ENCODE results near the gene BABAM2.

The BABAM2 gene

GRCh38 chr2:27906074-27906473 is 15.5 kb downstream of the BABAM2 start:
- H3K4me3 ChIP-seq (ENCODE audit: low read depth, low read length), result no peak overlapping the region

DNA sequence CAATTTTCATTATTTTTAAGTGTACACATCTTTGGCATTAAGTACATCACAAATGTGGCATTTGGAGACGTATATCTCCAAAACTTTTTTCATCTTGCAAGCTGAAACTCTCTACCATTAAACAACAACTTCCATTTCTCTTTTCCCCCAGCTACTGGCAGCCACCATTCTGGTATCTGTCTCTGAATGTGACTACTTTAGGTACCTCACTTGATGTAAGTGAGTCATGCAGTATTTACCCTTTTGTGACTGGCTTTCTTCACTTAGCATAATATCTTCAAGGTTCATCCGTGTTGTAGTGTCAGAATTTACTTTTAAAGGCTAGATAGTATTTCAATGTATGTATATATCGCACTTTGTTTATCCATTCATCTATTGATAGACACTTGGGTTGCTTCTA is 17.0 kb downstream of the BABAM2 start:
- no peak overlapping the region for H3K4me3 ChIP-seq (ENCODE audit: low read depth, low read length)

- no peak overlapping the region for H3K4me3 ChIP-seq (ENCODE audit: low read depth, low read length)
These were observed 19.4 kb downstream of the BABAM2 start for GRCh38 chr2:27909901-27910300.

DNA sequence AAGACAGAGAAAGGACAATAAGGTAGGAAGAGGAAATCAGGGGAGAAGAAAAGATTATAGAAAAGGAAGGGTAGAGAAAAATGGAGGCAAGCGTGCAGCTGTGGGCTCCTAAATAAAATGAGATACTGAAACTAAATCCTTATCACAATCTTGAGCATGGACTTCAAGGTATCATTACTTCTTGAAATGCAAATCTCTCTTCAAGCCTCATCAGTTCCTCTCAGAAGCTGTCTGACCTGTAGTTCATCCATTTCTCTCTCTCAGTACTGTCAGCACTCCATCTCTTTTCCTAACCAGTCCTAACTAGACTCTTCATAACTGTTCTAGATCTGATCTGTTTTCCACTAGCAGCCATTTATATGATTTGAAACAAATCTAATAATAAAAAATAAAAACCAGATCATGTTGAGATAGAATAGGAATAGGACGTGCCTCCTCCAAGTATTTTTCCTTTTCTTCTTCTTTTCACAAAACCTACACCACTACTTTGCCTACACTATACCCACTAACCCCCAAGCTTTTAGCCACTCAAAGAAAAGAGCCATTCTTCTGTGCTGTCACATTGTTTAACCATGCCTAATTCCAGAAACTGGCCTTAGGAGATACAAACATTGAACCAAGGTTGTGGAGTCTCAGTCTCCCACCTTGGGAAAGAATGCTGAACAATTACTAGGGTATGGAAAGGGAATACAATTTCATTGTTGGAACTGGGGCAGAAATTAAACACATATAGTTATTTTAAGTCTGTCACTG is 21.1 kb downstream of the BABAM2 start:
- H3K4me3 ChIP-seq (ENCODE audit: low read depth, low read length), result no peak overlapping the region

DNA sequence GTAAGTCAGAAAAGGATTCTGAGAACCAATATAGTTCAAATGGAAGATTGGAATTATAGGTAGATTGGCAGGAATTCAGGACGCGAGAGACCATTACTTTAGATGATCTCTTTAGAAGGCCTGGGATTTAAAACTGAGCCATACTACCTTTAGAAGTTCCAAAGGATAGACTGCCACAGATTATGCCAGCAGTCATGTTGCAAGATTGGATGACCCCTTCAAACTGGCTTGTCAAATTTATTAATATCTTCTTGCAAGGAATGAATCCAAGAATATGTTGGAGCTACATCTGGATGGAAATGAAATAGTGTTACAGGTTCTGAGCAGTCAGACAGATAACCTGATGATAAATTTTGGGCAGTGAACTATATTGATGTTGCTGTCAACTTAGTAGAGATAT is 22.0 kb downstream of the BABAM2 start:
- no peak overlapping the region for H3K4me3 ChIP-seq (ENCODE audit: low read depth, low read length)

DNA sequence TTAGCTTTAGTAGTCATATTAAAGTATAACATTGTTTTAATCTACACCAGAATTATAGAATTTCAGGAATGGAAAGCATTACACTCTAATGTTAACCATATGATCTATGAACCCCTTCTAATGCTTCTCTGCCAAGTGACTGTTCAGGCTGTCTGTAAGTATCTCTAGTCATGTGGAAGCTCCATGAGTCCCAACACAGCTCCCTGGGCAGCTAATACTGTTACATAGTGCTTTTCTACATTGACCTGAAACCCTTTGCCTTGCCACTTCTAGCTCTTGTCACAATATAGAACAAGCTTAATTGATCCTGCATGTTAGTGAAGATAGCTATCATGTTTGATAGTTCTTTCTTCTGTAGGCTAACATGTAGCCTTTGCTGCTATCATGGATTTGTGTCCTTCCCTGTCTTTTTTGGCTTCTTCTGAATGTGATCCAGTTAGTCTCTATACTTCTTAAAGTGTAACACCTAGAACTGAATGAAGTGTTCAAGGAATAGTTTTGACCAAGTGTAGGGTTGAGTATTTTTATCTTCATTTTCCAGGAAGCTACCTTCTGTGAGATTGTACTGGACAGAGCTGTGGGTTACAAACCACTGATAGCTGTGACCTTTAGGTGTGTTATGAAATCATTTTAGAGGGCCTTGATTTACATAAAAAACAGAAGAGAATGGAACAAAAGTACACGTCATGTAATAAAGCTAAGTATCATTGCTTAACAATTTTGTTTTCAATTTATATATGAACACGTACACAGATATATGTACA is 23.7 kb downstream of the BABAM2 start:
- H3K4me3 ChIP-seq (ENCODE audit: low read depth, low read length), result no peak overlapping the region

DNA sequence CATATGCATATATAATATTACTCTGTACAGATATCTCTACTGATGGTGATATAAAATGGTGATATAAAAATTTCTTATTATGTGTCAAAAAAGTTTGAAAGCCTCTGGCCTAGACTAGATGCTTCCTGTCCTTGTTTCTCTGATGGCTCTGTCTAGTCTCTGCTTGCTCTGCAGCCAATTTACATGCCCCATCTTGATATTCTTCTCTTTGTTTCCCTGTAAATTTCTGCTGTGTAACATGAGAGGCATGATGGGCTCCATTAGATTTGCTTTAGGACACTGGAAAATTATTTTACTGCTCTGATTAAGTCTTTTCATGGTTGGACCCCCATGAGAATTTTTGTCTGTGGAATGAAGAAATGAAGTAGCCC is 24.3 kb downstream of the BABAM2 start:
- no peak overlapping the region for H3K4me3 ChIP-seq (ENCODE audit: low read depth, low read length)

DNA sequence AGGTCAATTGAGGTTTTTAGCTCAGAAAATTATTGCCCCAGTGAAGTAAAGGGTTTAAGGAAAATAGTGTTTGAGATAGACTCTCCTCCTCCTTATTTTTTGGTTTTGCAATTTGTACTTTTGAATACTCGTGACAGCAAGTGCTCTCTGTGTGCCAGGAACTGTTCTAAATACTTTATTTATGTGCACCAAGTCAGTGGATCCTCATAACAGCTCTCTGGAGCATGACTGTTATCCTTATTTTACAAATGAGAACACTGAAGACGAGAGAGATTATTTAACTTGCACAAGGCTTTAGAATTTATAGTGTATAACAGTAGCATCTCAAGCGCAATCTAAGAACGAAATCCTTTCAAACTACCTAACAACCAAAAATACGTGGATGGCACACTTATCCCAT is 24.7 kb downstream of the BABAM2 start:
- H3K4me3 ChIP-seq (ENCODE audit: low read depth, low read length), result no peak overlapping the region

DNA sequence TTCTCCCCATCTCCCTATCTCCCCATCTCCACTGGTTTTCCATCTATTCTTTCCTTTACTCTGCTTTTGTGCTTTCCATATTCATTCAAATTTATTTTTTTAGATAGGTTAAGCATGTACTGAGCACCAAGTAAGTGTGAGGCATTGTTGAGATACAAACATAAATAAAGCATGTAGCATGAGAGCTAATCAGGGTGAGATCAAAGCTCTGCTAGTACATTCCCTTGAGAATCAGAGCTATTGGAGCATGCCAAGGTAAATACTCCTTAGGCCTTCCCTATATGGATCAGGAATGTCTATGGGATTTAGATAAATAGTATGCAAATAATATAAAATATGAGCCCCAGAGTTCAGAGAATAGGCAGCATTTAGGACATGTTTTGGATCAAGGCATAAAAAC is 25.3 kb downstream of the BABAM2 start:
- H3K4me3 ChIP-seq (ENCODE audit: low read depth, low read length), result no peak overlapping the region

GRCh38 chr2:27916293-27916995 is 25.9 kb downstream of the BABAM2 start:
- no peak overlapping the region for H3K4me3 ChIP-seq (ENCODE audit: low read depth, low read length)

- no peak overlapping the region for H3K4me3 ChIP-seq (ENCODE audit: low read depth, low read length)
These were observed 29.8 kb downstream of the BABAM2 start for GRCh38 chr2:27920148-27920885.

- H3K4me3 ChIP-seq (ENCODE audit: low read depth, low read length), result no peak overlapping the region
These were observed 30.9 kb downstream of the BABAM2 start for GRCh38 chr2:27921424-27921823.

- H3K4me3 ChIP-seq (ENCODE audit: low read depth, low read length), result no peak overlapping the region
These were observed 31.5 kb downstream of the BABAM2 start for GRCh38 chr2:27921880-27922547.

- H3K4me3 ChIP-seq (ENCODE audit: low read depth, low read length), result no peak overlapping the region
These were observed 32.3 kb downstream of the BABAM2 start for GRCh38 chr2:27922842-27923241.

- H3K4me3 ChIP-seq (ENCODE audit: low read depth, low read length), result no peak overlapping the region
These were observed 35.4 kb downstream of the BABAM2 start for GRCh38 chr2:27925766-27926472.

DNA sequence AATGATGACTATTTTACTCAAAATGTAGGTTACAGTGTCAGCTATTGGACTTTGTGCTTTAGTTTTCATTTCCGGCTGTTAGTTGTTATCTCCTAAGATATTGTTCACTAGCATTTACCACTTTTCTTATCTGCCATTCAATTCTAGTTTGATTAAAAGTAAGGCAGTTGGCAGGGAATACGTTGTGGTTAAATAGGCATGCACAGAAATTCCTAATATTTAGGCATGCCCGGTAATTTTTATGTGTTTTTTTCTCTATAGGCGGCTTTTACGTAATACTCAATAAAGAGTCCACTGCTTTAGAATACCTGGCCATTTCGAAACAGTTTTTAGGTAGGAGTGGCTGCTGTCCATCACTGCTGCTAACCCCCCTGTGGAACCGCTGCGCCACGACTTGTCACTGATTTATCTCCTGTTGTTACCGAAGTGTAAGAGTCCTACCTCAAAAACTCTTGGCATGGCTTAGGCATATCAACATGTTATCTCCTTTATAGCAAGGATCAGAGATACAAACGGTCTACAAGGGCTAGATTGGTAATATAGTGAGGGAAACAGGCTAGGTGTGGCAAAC is 39.5 kb downstream of the BABAM2 start:
- no peak overlapping the region for H3K4me3 ChIP-seq (ENCODE audit: low read depth, low read length)

GRCh38 chr2:27931361-27931950 is 40.9 kb downstream of the BABAM2 start:
- no peak overlapping the region for H3K4me3 ChIP-seq (ENCODE audit: low read depth, low read length)

- no peak overlapping the region for H3K4me3 ChIP-seq (ENCODE audit: low read depth, low read length)
These were observed 41.9 kb downstream of the BABAM2 start for GRCh38 chr2:27932396-27932795.

DNA sequence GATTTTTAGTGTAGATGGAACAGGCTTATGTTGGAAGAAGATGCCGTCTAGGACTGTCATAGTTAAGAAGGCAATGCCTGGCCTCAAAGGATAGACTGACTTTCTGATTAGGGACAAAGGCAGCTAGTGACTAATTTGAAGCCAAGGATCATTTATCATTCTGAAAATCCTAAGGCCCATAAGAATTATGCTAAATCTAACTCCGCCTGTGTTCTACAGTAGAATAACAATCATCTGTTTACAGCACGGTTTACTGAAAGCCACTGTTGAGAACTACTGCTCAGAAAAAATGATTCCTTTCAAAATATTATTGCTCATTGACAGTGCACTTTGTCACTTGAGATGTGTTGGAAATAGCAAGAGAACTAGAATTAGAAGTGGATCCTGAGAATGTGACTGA is 44.5 kb downstream of the BABAM2 start:
- no peak overlapping the region for H3K4me3 ChIP-seq (ENCODE audit: low read depth, low read length)

Data from iPS-11a (cell line).